Measurements from ENCODE around the gene MRS2.
"Not testable (repeated sequence)": the region's sequence is repeated elsewhere in the genome, so short reads cannot be mapped to it uniquely, and the experiment has no call there.

MRS2 gene

GRCh38 chr6:24357336-24358218, 45.2 kb upstream of the MRS2 start, which contains the start of gene DCDC2:
DCDC2 (minus strand) TSS chr6:24358059; CDS start chr6:24357750, 309 bp downstream.
- TF ChIP-seq CTCF (IDR thresholded peaks at IDR 0.05; ENCODE audit: low read depth, low read length) (no peak), EZH2phosphoT487 (IDR thresholded peaks at IDR 0.05; ENCODE audit: low read depth) (no peak)
- Histone ChIP-seq H2AFZ (ENCODE audit: low read depth, low read length) (no peak within 1 kb of the TSS), H3K9me3 (ENCODE audit: insufficient read depth, low read length) (no peaks in the 10 kb centered on the region), H3K4me1 (ENCODE audit: low read length) (peaks cover 7% of the 10 kb centered on the region), H3K4me3 (ENCODE audit: low read length) (no peak within 1 kb of the TSS), H4K20me1 (ENCODE audit: insufficient read depth, low read length) (no peaks in the 10 kb centered on the region), H3K36me3 (replicated peaks; ENCODE audit: low read depth, low read length) (no peaks in the 10 kb centered on the region), H3K9ac (ENCODE audit: low read length) (no peak within 1 kb of the TSS), H3K79me2 (ENCODE audit: low read length) (no peaks in the 10 kb centered on the region), H3K27me3 (ENCODE audit: low read depth, low read length) (0 out of 2 replicates have a peak, but pooled peaks cover 3% of the 10 kb centered on the region), H3K4me2 (ENCODE audit: low read length) (no peak within 1 kb of the TSS), H3K27ac (ENCODE audit: low read length) (no peak within 1 kb of the TSS)

- H3K9me3 ChIP-seq (ENCODE audit: insufficient read depth, low read length), result no peaks in the 10 kb centered on the region
- H3K27ac ChIP-seq (ENCODE audit: low read length), result no peak overlapping the region
- H3K79me2 ChIP-seq (ENCODE audit: low read length), result no peaks in the 10 kb centered on the region
- no peaks in the 10 kb centered on the region for H4K20me1 ChIP-seq (ENCODE audit: insufficient read depth, low read length)
- no peak for TF ChIP-seq CTCF (IDR thresholded peaks at IDR 0.05; ENCODE audit: low read depth, low read length)
- TF ChIP-seq EZH2phosphoT487 (IDR thresholded peaks at IDR 0.05; ENCODE audit: low read depth), result no peak
- no peak overlapping the region for H3K4me2 ChIP-seq (ENCODE audit: low read length)
- H3K36me3 ChIP-seq (replicated peaks; ENCODE audit: low read depth, low read length), result no peaks in the 10 kb centered on the region
- 0 out of 2 replicates have a peak, but pooled peaks cover 3% of the 10 kb centered on the region for H3K27me3 ChIP-seq (ENCODE audit: low read depth, low read length)
- peaks cover 7% of the 10 kb centered on the region for H3K4me1 ChIP-seq (ENCODE audit: low read length)
- no peak overlapping the region for H3K4me3 ChIP-seq (ENCODE audit: low read length)
- H3K9ac ChIP-seq (ENCODE audit: low read length), result no peak overlapping the region
- H2AFZ ChIP-seq (ENCODE audit: low read depth, low read length), result no peak overlapping the region
Observed at GRCh38 chr6:24358219-24358821, 44.4 kb upstream of the MRS2 start.

- Histone ChIP-seq H3K27ac (ENCODE audit: low read length) (peak overlapping the region; percentile 42), H3K36me3 (replicated peaks; ENCODE audit: low read depth, low read length) (no peaks in the 10 kb centered on the region), H3K4me1 (ENCODE audit: low read length) (peaks cover 7% of the 10 kb centered on the region), H3K9ac (ENCODE audit: low read length) (peak overlapping the region; percentile 72), H4K20me1 (ENCODE audit: insufficient read depth, low read length) (no peaks in the 10 kb centered on the region), H2AFZ (ENCODE audit: low read depth, low read length) (peak overlapping the region; percentile 95), H3K9me3 (ENCODE audit: insufficient read depth, low read length) (no peaks in the 10 kb centered on the region), H3K4me3 (ENCODE audit: low read length) (peak overlapping the region; percentile 90), H3K4me2 (ENCODE audit: low read length) (peak overlapping the region; percentile 88), H3K79me2 (ENCODE audit: low read length) (no peaks in the 10 kb centered on the region), H3K27me3 (ENCODE audit: low read depth, low read length) (no peaks in the 10 kb centered on the region)
- TF ChIP-seq EZH2phosphoT487 (IDR thresholded peaks at IDR 0.05; ENCODE audit: low read depth) (no peak), CTCF (IDR thresholded peaks at IDR 0.05; ENCODE audit: low read depth, low read length) (peak; percentile 80)
Observed at GRCh38 chr6:24359640-24360454, 42.9 kb upstream of the MRS2 start.

GRCh38 chr6:24362363-24362762, 40.4 kb upstream of the MRS2 start:
- not testable (repeated sequence) for H3K4me3 ChIP-seq (ENCODE audit: low read length); H3K27ac ChIP-seq (ENCODE audit: low read length); H3K27me3 ChIP-seq (ENCODE audit: low read depth, low read length); H3K9ac ChIP-seq (ENCODE audit: low read length); H3K36me3 ChIP-seq (replicated peaks; ENCODE audit: low read depth, low read length); H3K79me2 ChIP-seq (ENCODE audit: low read length); H2AFZ ChIP-seq (ENCODE audit: low read depth, low read length); H4K20me1 ChIP-seq (ENCODE audit: insufficient read depth, low read length); H3K4me2 ChIP-seq (ENCODE audit: low read length); H3K9me3 ChIP-seq (ENCODE audit: insufficient read depth, low read length); H3K4me1 ChIP-seq (ENCODE audit: low read length)

GRCh38 chr6:24365103-24365633, 37.6 kb upstream of the MRS2 start:
- H2AFZ ChIP-seq (ENCODE audit: low read depth, low read length); H3K4me2 ChIP-seq (ENCODE audit: low read length); H3K27ac ChIP-seq (ENCODE audit: low read length); H4K20me1 ChIP-seq (ENCODE audit: insufficient read depth, low read length); H3K4me1 ChIP-seq (ENCODE audit: low read length); H3K27me3 ChIP-seq (ENCODE audit: low read depth, low read length); H3K9ac ChIP-seq (ENCODE audit: low read length); H3K9me3 ChIP-seq (ENCODE audit: insufficient read depth, low read length); H3K79me2 ChIP-seq (ENCODE audit: low read length); H3K36me3 ChIP-seq (replicated peaks; ENCODE audit: low read depth, low read length); H3K4me3 ChIP-seq (ENCODE audit: low read length): not testable (repeated sequence)

Data from OCI-LY3 (cell line).